ENCODE measurements around the gene TUBA1B. TPM values are rescaled to one million over a fixed set of nuclear protein-coding genes. Genes with fewer than 3 reads are reported as not detected.

TUBA1B gene
- total and polyA plus RNA-seq, 2 of the 8 experiments (the other 6 are each of a cell fraction or from before 2014, with no cell fraction given): 2,092 to 6,837 TPM

GRCh38 chr12:49088150-49088931, 42.9 kb downstream of the TUBA1B start (continued):
- TF ChIP-seq RBBP5 (IDR thresholded peaks at IDR 0.05; ENCODE audit: borderline replicate concordance, low read depth, low read length) (no peak), CHD2 (IDR thresholded peaks at IDR 0.05; ENCODE audit: low read length) (no peak), NRF1 (IDR thresholded peaks at IDR 0.05; ENCODE audit: low read depth, low read length) (no peak), BRCA1 (IDR thresholded peaks at IDR 0.05; ENCODE audit: low read depth, low read length) (no peak), CTBP2 (IDR thresholded peaks at IDR 0.05; ENCODE audit: borderline replicate concordance, insufficient read depth, insufficient read length, low read length) (no peak), CBX8 (IDR thresholded peaks at IDR 0.05; ENCODE audit: borderline replicate concordance, low read depth, low read length) (no peak), SP2 (IDR thresholded peaks at IDR 0.05; ENCODE audit: low read length) (no peak), SUZ12 (IDR thresholded peaks at IDR 0.05; ENCODE audit: low read length) (no peak; the same call in 1 of the 2 replicates), CTCF (IDR thresholded peaks at IDR 0.05; ENCODE audit: control extremely low read depth in 1 of 3, insufficient read depth in 1 of 3, low read depth in 1 of 3, low read length in 3 of 3) (peak; percentile 84 to 93 (median 89)), POLR2AphosphoS5 (IDR thresholded peaks at IDR 0.05; ENCODE audit: low read depth, low read length) (no peak), JUN (IDR thresholded peaks at IDR 0.05; ENCODE audit: low read depth, low read length) (no peak), RAD21 (IDR thresholded peaks at IDR 0.05 in 1 of 2, conservative IDR thresholded peaks at IDR 0.05 in 1 of 2; ENCODE audit: low read depth in 2 of 2, low read length in 2 of 2) (peak; percentile 67 to 74), POU5F1 (IDR thresholded peaks at IDR 0.05; ENCODE audit: low read depth, low read length) (no peak), MAFK (IDR thresholded peaks at IDR 0.05; ENCODE audit: low read depth, low read length) (no peak), KDM1A (IDR thresholded peaks at IDR 0.05; ENCODE audit: borderline replicate concordance, low read length) (no peak), KDM4A (IDR thresholded peaks at IDR 0.05; ENCODE audit: low read depth, low read length, severe bottlenecking) (no peak), SIX5 (IDR thresholded peaks at IDR 0.05; ENCODE audit: low read depth, low read length) (no peak), CREB1 (IDR thresholded peaks at IDR 0.05) (peak; percentile 43; the same call in 1 of the 2 replicates), BCL11A (IDR thresholded peaks at IDR 0.05; ENCODE audit: low read depth in 2 of 2, low read length in 2 of 2) (no peak), CBX5 (IDR thresholded peaks at IDR 0.05; ENCODE audit: low read depth, low read length) (no peak)
- TF ChIP-seq, protein P1, sequence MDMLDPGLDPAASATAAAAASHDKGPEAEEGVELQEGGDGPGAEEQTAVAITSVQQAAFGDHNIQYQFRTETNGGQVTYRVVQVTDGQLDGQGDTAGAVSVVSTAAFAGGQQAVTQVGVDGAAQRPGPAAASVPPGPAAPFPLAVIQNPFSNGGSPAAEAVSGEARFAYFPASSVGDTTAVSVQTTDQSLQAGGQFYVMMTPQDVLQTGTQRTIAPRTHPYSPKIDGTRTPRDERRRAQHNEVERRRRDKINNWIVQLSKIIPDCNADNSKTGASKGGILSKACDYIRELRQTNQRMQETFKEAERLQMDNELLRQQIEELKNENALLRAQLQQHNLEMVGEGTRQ (IDR thresholded peaks at IDR 0.05; ENCODE audit: low read length): no peak
